Thyroid gland (tissue), 4 donors: ENCODE data around the gene FGD1.

Experiments used
- CTCF ChIP-seq, 6 experiments: fragments of 200-600 bp in 3 of 6; fragments of 450-650 bp in 3 of 6; sonication (generic) in 3 of 6; IDR thresholded peaks; one replicate each; pipeline ENCODE4 v1.5.1; 2016 to 2019; ENCODE audit warnings: antibody characterized with exemption in 6 of 6, mild to moderate bottlenecking in 2 of 6, inconsistent platforms in 1 of 6, moderate library complexity in 1 of 6
- POLR2A ChIP-seq, 2 donors: fragments of 450-650 bp; IDR thresholded peaks; one replicate each; pipeline ENCODE4 v1.6.1; 2017; ENCODE audit warnings: antibody characterized with exemption in 2 of 2, mild to moderate bottlenecking in 2 of 2, moderate library complexity in 1 of 2

DNA sequence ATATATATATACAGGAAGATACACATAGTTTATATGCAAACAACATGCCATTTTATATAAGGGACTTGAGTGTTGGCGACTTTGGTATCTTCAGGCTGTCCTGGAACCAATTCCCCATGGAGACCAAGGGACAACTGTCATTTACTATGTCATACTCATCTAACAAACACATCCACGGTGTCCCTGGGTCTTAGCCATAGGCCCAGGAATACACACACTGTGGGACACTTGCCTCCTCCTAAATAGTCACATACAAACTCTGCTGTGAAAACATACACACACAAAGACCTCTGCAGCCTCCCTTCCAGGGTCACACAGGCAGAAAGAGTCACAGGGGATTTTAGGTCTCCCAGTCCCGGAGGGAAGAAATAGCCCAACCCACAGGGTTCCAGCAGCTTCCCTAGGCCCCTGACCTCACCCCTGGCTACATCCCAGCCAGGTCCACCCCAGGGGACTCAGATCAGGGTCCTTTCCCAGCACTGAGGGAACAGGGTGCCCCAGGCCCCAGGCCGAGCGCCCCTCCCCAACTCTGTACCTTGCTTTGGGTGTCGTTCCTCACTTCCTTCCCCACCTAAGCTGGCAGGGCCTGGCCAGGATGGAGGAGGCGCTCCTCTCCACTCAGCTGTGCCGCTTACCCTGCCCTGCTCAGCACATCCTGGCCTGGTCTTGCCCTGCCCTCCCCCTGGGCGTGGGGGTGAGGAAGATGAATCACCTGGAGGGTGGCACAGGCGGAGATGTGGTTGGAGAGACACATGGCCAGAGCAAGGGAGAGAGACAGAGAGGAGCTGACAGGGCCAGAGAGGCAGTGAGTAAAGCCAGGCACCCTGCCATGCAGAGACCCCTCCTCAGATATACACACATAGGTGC is 21.8 kb downstream of the FGD1 start:
- no peak for TF ChIP-seq CTCF (IDR thresholded peaks at IDR 0.05)
- no peak for TF ChIP-seq POLR2A (IDR thresholded peaks at IDR 0.05)
